Activated CD8-positive, alpha-beta memory T cell treated with anti-CD3 and anti-CD28 coated beads for 4 hours (primary cell): ENCODE measurements around the gene TIMM22.
A peak's percentile ranks its signal among the peaks of the same experiment; 100 is the strongest.
"Not testable (repeated sequence)": the region's sequence is repeated elsewhere in the genome, so short reads cannot be mapped to it uniquely, and the experiment has no call there.

ENCODE experiments used
- DNase-seq, 2 donors: peaks; one replicate each; pipeline ENCODE4 v3.0.0-alpha.2; 2020; ENCODE audit warnings: low read depth in 2 of 2

The TIMM22 gene

GRCh38 chr17:996554-997344 is at the start of gene TIMM22:
TIMM22 (plus strand) TSS chr17:997129; CDS start chr17:997143, 14 bp downstream.
- DNase-seq, result peak; percentile 76 to 84

GRCh38 chr17:948284-948852 is 48.6 kb upstream of the TIMM22 start:
- no peak for DNase-seq

GRCh38 chr17:949623-950303 is 47.2 kb upstream of the TIMM22 start:
- no peak for DNase-seq

GRCh38 chr17:951325-952132 is 45.4 kb upstream of the TIMM22 start:
- no peak for DNase-seq

GRCh38 chr17:952592-952991 is 44.3 kb upstream of the TIMM22 start:
- DNase-seq, result not testable (repeated sequence)

GRCh38 chr17:953767-954166 is 43.2 kb upstream of the TIMM22 start:
- no peak for DNase-seq

GRCh38 chr17:954431-955164 is 42.3 kb upstream of the TIMM22 start:
- no peak for DNase-seq

- no peak for DNase-seq
These were observed 40.0 kb upstream of the TIMM22 start for GRCh38 chr17:956905-957304.

- no peak for DNase-seq
These were observed 39.0 kb upstream of the TIMM22 start for GRCh38 chr17:957856-958421.

- no peak for DNase-seq
These were observed 38.0 kb upstream of the TIMM22 start for GRCh38 chr17:958712-959451.

GRCh38 chr17:962166-962565 is 34.8 kb upstream of the TIMM22 start:
- no peak for DNase-seq

GRCh38 chr17:962670-963069 is 34.3 kb upstream of the TIMM22 start:
- no peak for DNase-seq

GRCh38 chr17:964876-965275 is 32.1 kb upstream of the TIMM22 start:
- no peak for DNase-seq

- DNase-seq, result no peak
These were observed 31.5 kb upstream of the TIMM22 start for GRCh38 chr17:965311-965989.

GRCh38 chr17:967122-967521 is 29.8 kb upstream of the TIMM22 start:
- DNase-seq, result no peak

- no peak for DNase-seq
These were observed 27.9 kb upstream of the TIMM22 start for GRCh38 chr17:968812-969730.

GRCh38 chr17:969811-970355 is 27.0 kb upstream of the TIMM22 start:
- DNase-seq, result no peak

GRCh38 chr17:970364-970763 is 26.6 kb upstream of the TIMM22 start:
- DNase-seq, result no peak
